ENCODE measurements around the gene FOXJ1.

Gene FOXJ1

GRCh38 chr17:76156662-76156991 lies 15.6 kb upstream of the FOXJ1 start:
- H3K27me3 ChIP-seq (ENCODE audit: control insufficient read depth, insufficient read depth, low read length), result no peaks in the 10 kb centered on the region
- H3K9ac ChIP-seq (ENCODE audit: low read length), result no peak overlapping the region
- no peak overlapping the region for H3K4me3 ChIP-seq (ENCODE audit: low read length)
- H3K9me3 ChIP-seq (ENCODE audit: control insufficient read depth, low read depth, low read length), result no peaks in the 10 kb centered on the region
- no peak overlapping the region for H3K27ac ChIP-seq (ENCODE audit: low read length)
- no peaks in the 10 kb centered on the region for H3K4me1 ChIP-seq (ENCODE audit: control insufficient read depth, low read depth, low read length)
- H3K36me3 ChIP-seq (ENCODE audit: control insufficient read depth, low read depth, low read length), result no peaks in the 10 kb centered on the region

GRCh38 chr17:76155988-76156661 lies 15.1 kb upstream of the FOXJ1 start:
- no peak overlapping the region for H3K4me3 ChIP-seq (ENCODE audit: low read length)
- no peaks in the 10 kb centered on the region for H3K36me3 ChIP-seq (ENCODE audit: control insufficient read depth, low read depth, low read length)
- no peaks in the 10 kb centered on the region for H3K9me3 ChIP-seq (ENCODE audit: control insufficient read depth, low read depth, low read length)
- H3K4me1 ChIP-seq (ENCODE audit: control insufficient read depth, low read depth, low read length), result no peaks in the 10 kb centered on the region
- no peak overlapping the region for H3K9ac ChIP-seq (ENCODE audit: low read length)
- H3K27me3 ChIP-seq (ENCODE audit: control insufficient read depth, insufficient read depth, low read length), result no peaks in the 10 kb centered on the region
- H3K27ac ChIP-seq (ENCODE audit: low read length), result no peak overlapping the region

GRCh38 chr17:76154936-76155845 lies 14.1 kb upstream of the FOXJ1 start:
- Histone ChIP-seq H3K9ac (ENCODE audit: low read length) (no peak overlapping the region), H3K4me3 (ENCODE audit: low read length) (no peak overlapping the region), H3K9me3 (ENCODE audit: control insufficient read depth, low read depth, low read length) (no peaks in the 10 kb centered on the region), H3K36me3 (ENCODE audit: control insufficient read depth, low read depth, low read length) (no peaks in the 10 kb centered on the region), H3K27ac (ENCODE audit: low read length) (no peak overlapping the region), H3K4me1 (ENCODE audit: control insufficient read depth, low read depth, low read length) (no peaks in the 10 kb centered on the region), H3K27me3 (ENCODE audit: control insufficient read depth, insufficient read depth, low read length) (no peaks in the 10 kb centered on the region)

GRCh38 chr17:76154292-76154691 lies 13.2 kb upstream of the FOXJ1 start:
- Histone ChIP-seq H3K9me3 (ENCODE audit: control insufficient read depth, low read depth, low read length) (no peaks in the 10 kb centered on the region), H3K4me1 (ENCODE audit: control insufficient read depth, low read depth, low read length) (no peaks in the 10 kb centered on the region), H3K36me3 (ENCODE audit: control insufficient read depth, low read depth, low read length) (no peaks in the 10 kb centered on the region), H3K4me3 (ENCODE audit: low read length) (no peak overlapping the region), H3K27ac (ENCODE audit: low read length) (no peak overlapping the region), H3K9ac (ENCODE audit: low read length) (no peak overlapping the region), H3K27me3 (ENCODE audit: control insufficient read depth, insufficient read depth, low read length) (no peaks in the 10 kb centered on the region)

DNA sequence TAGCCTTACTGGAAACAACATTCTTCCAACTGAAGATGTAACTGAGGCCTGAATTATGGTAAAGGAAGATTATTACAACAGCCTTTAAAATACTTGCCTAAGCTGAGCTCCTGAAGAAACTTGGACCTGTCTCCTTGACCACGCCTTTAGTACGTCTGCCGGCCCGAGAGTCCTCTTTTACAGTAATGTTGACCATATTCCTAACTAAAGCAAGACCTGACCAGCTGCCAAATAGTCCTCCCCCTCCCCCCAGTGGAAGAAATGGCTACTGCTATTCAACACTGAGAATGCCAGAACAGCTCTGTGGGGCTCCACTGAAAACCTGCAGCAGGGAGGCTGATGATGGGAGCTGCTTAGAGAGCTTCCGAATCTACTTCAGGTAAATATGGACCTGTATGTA lies 12.6 kb upstream of the FOXJ1 start:
- H3K27ac ChIP-seq (ENCODE audit: low read length), result no peak overlapping the region
- H3K9ac ChIP-seq (ENCODE audit: low read length), result no peak overlapping the region
- no peaks in the 10 kb centered on the region for H3K36me3 ChIP-seq (ENCODE audit: control insufficient read depth, low read depth, low read length)
- H3K27me3 ChIP-seq (ENCODE audit: control insufficient read depth, insufficient read depth, low read length), result no peaks in the 10 kb centered on the region
- H3K9me3 ChIP-seq (ENCODE audit: control insufficient read depth, low read depth, low read length), result no peaks in the 10 kb centered on the region
- H3K4me1 ChIP-seq (ENCODE audit: control insufficient read depth, low read depth, low read length), result no peaks in the 10 kb centered on the region
- H3K4me3 ChIP-seq (ENCODE audit: low read length), result no peak overlapping the region

- H3K27me3 ChIP-seq (ENCODE audit: control insufficient read depth, insufficient read depth, low read length), result no peaks in the 10 kb centered on the region
- no peaks in the 10 kb centered on the region for H3K4me1 ChIP-seq (ENCODE audit: control insufficient read depth, low read depth, low read length)
- H3K27ac ChIP-seq (ENCODE audit: low read length), result no peak overlapping the region
- no peaks in the 10 kb centered on the region for H3K9me3 ChIP-seq (ENCODE audit: control insufficient read depth, low read depth, low read length)
- no peak overlapping the region for H3K4me3 ChIP-seq (ENCODE audit: low read length)
- H3K9ac ChIP-seq (ENCODE audit: low read length), result no peak overlapping the region
- H3K36me3 ChIP-seq (ENCODE audit: control insufficient read depth, low read depth, low read length), result no peaks in the 10 kb centered on the region
Observed at GRCh38 chr17:76153202-76153601, 12.2 kb upstream of the FOXJ1 start.

DNA sequence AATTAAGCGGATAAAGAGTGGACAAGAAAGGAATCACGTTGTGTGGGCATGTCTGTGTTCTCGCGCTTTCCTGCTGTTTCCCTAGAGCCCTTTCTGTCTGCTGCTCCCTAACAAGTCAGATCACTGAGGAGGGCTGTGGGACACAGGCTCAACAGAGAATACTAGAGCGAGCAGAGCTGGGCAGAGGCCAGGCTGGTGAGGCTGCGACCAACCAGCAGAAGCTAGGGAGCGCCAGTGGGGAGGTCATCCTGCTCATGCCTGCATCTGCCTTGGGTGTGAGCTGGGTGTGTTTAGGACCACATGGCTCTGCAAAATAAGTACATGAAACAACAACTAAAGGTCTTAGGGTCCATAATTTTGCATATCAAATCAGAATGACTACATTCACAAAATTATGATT lies 11.5 kb upstream of the FOXJ1 start:
- no peaks in the 10 kb centered on the region for H3K27me3 ChIP-seq (ENCODE audit: control insufficient read depth, insufficient read depth, low read length)
- no peaks in the 10 kb centered on the region for H3K9me3 ChIP-seq (ENCODE audit: control insufficient read depth, low read depth, low read length)
- no peak overlapping the region for H3K9ac ChIP-seq (ENCODE audit: low read length)
- H3K4me1 ChIP-seq (ENCODE audit: control insufficient read depth, low read depth, low read length), result no peaks in the 10 kb centered on the region
- no peak overlapping the region for H3K4me3 ChIP-seq (ENCODE audit: low read length)
- no peaks in the 10 kb centered on the region for H3K36me3 ChIP-seq (ENCODE audit: control insufficient read depth, low read depth, low read length)
- H3K27ac ChIP-seq (ENCODE audit: low read length), result no peak overlapping the region

DNA sequence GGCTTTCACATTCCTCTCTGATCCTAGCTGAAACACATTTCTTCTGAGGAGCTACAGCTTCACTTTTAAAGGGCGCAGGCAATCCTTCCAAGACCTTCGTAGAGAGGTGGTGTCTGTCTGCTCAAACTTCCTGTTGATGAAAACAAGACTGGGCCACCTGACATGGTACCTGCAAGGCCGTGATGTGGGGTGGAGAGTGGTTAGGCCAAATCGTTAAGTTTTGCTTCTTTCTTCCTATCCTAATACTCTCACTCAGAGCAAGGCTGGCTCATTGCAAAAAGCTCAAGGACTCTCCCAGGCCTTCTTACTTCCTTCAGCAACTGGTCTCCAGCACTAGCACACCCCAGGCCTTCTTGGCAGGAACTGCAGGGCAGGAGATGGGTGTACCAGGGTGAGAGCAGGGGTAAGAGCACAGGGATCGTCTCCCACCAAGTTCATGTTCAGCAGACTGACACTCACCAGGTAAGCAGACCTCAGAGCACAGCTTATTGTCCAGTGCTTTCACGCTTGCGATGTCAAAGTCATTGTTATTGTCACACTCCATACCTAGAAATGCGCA lies 10.9 kb upstream of the FOXJ1 start:
- Histone ChIP-seq H3K4me3 (ENCODE audit: low read length) (no peak overlapping the region), H3K9me3 (ENCODE audit: control insufficient read depth, low read depth, low read length) (no peaks in the 10 kb centered on the region), H3K36me3 (ENCODE audit: control insufficient read depth, low read depth, low read length) (no peaks in the 10 kb centered on the region), H3K27me3 (ENCODE audit: control insufficient read depth, insufficient read depth, low read length) (no peaks in the 10 kb centered on the region), H3K9ac (ENCODE audit: low read length) (no peak overlapping the region), H3K4me1 (ENCODE audit: control insufficient read depth, low read depth, low read length) (no peaks in the 10 kb centered on the region), H3K27ac (ENCODE audit: low read length) (no peak overlapping the region)

GRCh38 chr17:76150712-76151622 lies 9.9 kb upstream of the FOXJ1 start:
- Histone ChIP-seq H3K36me3 (ENCODE audit: control insufficient read depth, low read depth, low read length) (no peaks in the 10 kb centered on the region), H3K9me3 (ENCODE audit: control insufficient read depth, low read depth, low read length) (no peaks in the 10 kb centered on the region), H3K27me3 (ENCODE audit: control insufficient read depth, insufficient read depth, low read length) (no peaks in the 10 kb centered on the region), H3K27ac (ENCODE audit: low read length) (no peak overlapping the region), H3K9ac (ENCODE audit: low read length) (no peak overlapping the region), H3K4me3 (ENCODE audit: low read length) (no peak overlapping the region), H3K4me1 (ENCODE audit: control insufficient read depth, low read depth, low read length) (peaks cover under 1% of the 10 kb centered on the region)

- H3K36me3 ChIP-seq (ENCODE audit: control insufficient read depth, low read depth, low read length), result no peaks in the 10 kb centered on the region
- H3K9me3 ChIP-seq (ENCODE audit: control insufficient read depth, low read depth, low read length), result no peaks in the 10 kb centered on the region
- H3K27me3 ChIP-seq (ENCODE audit: control insufficient read depth, insufficient read depth, low read length), result peaks cover 3% of the 10 kb centered on the region
- H3K9ac ChIP-seq (ENCODE audit: low read length), result no peak overlapping the region
- peaks cover 8% of the 10 kb centered on the region for H3K4me1 ChIP-seq (ENCODE audit: control insufficient read depth, low read depth, low read length)
- H3K27ac ChIP-seq (ENCODE audit: low read length), result no peak overlapping the region
- H3K4me3 ChIP-seq (ENCODE audit: low read length), result no peak overlapping the region
Observed at GRCh38 chr17:76149214-76149613, 8.2 kb upstream of the FOXJ1 start.

GRCh38 chr17:76148015-76148326 lies 6.9 kb upstream of the FOXJ1 start:
- Histone ChIP-seq H3K9ac (ENCODE audit: low read length) (no peak overlapping the region), H3K27ac (ENCODE audit: low read length) (no peak overlapping the region), H3K27me3 (ENCODE audit: control insufficient read depth, insufficient read depth, low read length) (peaks cover 15% of the 10 kb centered on the region), H3K9me3 (ENCODE audit: control insufficient read depth, low read depth, low read length) (no peaks in the 10 kb centered on the region), H3K4me1 (ENCODE audit: control insufficient read depth, low read depth, low read length) (peaks cover 14% of the 10 kb centered on the region), H3K36me3 (ENCODE audit: control insufficient read depth, low read depth, low read length) (no peaks in the 10 kb centered on the region), H3K4me3 (ENCODE audit: low read length) (no peak overlapping the region)
